Astrocyte of the cerebellum (primary cell): Measurements from ENCODE around the gene SEMA5B.

Experiments
- DNase-seq: peaks from one replicate; pipeline ENCODE4 v3.0.0-alpha.2; 2011; ENCODE audit warnings: low read depth
- H3K4me3 ChIP-seq: 2 replicates; pipeline ENCODE4 v1.5.1; 2011; ENCODE audit warnings: mild to moderate bottlenecking, low read depth, low read length, moderate library complexity
- in situ Hi-C: cut with HindIII; loops from 2 replicates; pipeline ENCODE4 v1.10.0; 2017; ENCODE audit warnings: low sequenced_read_pairs
- TF ChIP-seq, protein P1 (sequence below): IDR thresholded peaks from 2 replicates; pipeline ENCODE4 v1.5.1; 2012; ENCODE audit warnings: low read length, low read depth, moderate library complexity, mild to moderate bottlenecking; ENCODE audit errors: missing control alignments

Gene SEMA5B

DNA sequence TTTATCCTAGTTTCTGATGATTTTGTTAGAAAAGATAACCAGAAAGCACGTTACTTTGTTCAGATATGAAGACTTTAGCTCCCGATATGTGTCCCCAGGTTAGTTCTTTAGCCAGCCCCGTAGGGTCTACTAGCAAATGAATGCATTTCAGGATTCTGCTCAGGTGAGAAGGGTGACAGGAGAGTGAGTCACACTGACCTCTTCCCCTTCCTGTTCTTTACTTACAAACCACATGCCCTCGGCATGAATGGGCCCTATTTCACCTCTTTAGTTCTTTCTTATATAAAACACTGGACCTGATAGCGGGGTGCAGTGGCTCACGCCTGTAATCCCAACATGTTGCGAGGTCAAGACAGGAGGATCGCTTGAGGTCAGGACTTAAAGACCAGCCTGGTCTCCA is 134.3 kb downstream of the SEMA5B start:
- H3K4me3 ChIP-seq, result no peak overlapping the region
- TF ChIP-seq, protein P1, sequence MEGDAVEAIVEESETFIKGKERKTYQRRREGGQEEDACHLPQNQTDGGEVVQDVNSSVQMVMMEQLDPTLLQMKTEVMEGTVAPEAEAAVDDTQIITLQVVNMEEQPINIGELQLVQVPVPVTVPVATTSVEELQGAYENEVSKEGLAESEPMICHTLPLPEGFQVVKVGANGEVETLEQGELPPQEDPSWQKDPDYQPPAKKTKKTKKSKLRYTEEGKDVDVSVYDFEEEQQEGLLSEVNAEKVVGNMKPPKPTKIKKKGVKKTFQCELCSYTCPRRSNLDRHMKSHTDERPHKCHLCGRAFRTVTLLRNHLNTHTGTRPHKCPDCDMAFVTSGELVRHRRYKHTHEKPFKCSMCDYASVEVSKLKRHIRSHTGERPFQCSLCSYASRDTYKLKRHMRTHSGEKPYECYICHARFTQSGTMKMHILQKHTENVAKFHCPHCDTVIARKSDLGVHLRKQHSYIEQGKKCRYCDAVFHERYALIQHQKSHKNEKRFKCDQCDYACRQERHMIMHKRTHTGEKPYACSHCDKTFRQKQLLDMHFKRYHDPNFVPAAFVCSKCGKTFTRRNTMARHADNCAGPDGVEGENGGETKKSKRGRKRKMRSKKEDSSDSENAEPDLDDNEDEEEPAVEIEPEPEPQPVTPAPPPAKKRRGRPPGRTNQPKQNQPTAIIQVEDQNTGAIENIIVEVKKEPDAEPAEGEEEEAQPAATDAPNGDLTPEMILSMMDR, result no peak
- DNase-seq, result no peak
- in situ Hi-C loops, result no loop called here

DNA sequence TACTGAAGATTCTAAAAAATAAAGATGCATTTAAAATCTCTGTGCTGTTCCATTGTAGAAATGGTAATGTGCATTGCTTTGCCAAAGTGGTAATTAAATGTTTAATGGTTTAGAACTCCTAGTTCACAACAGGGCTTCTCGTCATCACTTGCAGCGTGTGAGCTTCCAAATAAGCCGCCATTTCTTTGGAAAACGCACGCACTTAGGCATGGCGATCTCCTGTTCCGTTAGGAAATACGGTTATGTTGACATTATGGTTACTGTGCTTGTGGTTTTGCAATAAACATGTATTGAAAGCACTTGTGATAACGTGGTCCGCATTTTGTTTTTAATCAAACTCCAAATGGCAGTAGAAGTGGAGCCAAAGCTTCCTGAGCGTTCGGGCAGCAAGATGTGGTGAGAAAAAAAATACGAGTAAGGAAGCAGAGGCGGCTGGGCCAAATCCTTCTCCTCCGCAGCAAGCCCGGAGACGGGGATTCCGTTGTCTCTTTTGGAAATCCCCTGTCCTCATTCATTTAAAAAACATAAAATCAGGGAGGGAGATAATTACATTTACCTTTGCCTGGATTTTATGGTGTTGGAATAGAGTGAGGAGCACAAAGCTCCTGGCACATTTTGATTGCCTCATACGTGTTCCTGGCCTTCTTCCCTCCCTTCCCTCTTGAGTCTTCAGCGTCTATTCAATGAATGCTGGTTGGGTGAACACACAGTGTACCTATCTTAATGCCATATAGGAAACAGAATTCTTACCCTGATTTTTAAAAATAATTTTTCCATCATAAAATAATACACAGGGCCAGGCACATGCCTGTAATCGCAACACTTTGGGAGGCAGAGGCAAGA is 135.2 kb downstream of the SEMA5B start:
- in situ Hi-C loops, result no loop called here

DNA sequence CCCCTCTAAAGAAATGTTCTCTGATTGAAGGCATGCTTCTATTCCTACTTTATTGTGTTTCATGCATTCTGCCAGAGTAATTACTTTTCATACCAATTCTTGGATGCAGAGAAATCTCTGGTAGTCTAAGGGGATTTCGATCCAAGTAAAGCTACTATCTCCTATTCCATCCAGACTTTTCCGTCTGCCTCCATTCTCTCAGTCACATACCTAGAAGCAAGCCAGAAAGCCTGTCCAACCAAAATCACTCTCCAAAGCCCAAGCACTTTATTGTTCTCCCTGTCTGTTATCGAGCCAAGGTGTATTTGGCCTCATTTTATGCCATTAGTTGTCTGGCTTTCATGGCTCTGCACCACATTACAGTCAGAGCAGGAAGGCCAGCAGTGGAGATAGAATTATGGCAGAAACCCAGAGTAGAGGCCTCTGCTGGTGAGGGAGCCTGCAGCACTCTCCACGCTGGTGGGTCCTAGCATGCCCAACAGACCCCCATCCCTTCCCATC is 136.8 kb downstream of the SEMA5B start:
- TF ChIP-seq, protein P1, result no peak
- in situ Hi-C loops, result no loop called here

More for the DNA sequence above, 135.2 kb downstream of the SEMA5B start:
- H3K4me3 ChIP-seq, result no peak overlapping the region
- TF ChIP-seq, protein P1, result no peak
- no peak for DNase-seq

DNA sequence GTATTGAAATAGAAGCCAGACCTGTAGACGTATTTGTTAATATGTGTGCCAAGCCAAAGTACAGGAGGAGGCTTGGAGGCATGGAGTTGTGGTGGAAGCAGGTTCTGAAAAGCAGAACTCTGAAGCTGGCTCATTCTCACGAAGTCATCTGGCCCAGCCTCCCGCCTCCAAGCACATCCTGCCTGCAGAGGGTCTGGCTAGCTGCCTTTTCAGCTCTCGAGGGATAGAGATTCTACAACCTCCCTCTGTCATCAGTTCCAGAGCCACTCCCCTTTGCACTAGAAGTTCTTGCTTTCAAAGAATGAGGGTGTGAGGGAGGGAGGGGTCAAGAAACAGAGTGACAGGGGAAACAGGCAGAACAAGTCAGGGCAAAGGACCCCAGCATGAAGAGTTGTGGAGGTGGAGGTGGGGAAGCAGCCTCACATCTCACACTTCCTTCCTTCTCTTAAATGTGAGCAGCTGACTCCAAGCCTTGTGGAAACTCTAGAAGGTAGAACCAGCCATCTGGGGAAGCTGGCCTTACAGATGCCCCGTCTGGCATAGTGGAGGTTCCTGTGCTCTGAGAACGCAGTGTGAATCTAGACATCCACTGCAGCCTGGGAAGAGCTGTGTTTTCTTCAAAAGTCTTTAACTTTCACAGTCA is 137.4 kb downstream of the SEMA5B start:
- H3K4me3 ChIP-seq, result no peak overlapping the region
- TF ChIP-seq, protein P1, result no peak
- in situ Hi-C loops, result no loop called here
- DNase-seq, result peak; percentile 29

More for the DNA sequence above, 136.8 kb downstream of the SEMA5B start:
- H3K4me3 ChIP-seq, result no peak overlapping the region
- DNase-seq, result no peak

GRCh38 chr3:122886946-122887345 is 140.6 kb downstream of the SEMA5B start:
- in situ Hi-C loops, result no loop called here
- DNase-seq, result no peak
- no peak overlapping the region for H3K4me3 ChIP-seq
- TF ChIP-seq, protein P1, result no peak

DNA sequence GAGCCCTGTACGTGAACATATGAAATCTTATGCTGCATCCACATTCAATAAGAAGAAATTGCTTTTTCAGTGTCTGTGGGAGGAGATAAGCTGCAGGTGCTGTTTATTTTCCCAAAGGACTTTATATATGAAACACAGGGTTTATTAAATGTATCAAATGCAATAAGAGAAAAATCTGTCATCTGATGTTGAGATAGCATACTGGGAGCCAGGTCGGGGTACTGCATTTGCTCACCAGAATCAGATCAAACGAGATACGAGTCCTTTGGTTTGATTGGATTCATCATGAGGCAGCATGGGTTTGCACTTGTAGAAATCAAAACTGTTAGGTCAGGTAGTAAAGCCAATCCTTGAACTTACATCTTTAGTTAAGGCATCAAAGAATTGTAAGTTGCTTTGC is 141.3 kb downstream of the SEMA5B start:
- in situ Hi-C loops, result no loop called here
- no peak for DNase-seq
- no peak overlapping the region for H3K4me3 ChIP-seq
- TF ChIP-seq, protein P1, result no peak
